ENCODE data around the gene UMODL1. TPM values are rescaled to one million over a fixed set of nuclear protein-coding genes. Genes with fewer than 3 reads are reported as not detected.

UMODL1 gene
- total RNA-seq, 1 experiment from 2014 or later, result 0.18 TPM

DNA sequence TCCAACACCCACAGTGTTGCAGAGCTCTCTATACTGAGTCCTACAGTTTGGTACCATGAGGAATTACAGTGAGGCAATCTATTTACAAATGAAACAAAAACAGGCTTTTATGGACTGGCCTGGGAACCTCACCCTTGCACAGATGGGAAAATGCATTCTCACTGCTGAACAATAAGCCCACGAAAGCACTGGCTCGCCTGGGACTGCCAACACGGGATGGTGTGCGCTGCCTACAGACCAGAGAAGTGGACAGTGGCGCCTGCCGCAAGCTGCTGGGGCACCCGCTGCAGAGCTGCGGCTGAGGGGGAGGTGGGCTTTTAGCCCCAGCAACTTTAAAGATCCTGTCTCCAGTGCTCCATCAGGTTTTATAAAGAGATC is 119.4 kb downstream of the UMODL1 start:
- DNase-seq (ENCODE audit: low read depth, low spot score), result no peak
- Histone ChIP-seq H3K36me3 (ENCODE audit: control insufficient read depth, insufficient read depth, low read length) (no peaks in the 10 kb centered on the region), H3K4me3 (ENCODE audit: low read depth in 2 of 2, low read length in 2 of 2) (no peak overlapping the region), H3K4me1 (ENCODE audit: control insufficient read depth, insufficient read depth, low read length) (no peaks in the 10 kb centered on the region), H3K27ac (ENCODE audit: low read length) (no peak overlapping the region), H3K9me3 (ENCODE audit: control insufficient read depth, insufficient read depth, low read depth, low read length) (no peaks in the 10 kb centered on the region), H3K27me3 (ENCODE audit: control insufficient read depth, insufficient read depth, low read length) (no peaks in the 10 kb centered on the region)
- ATAC-seq, result no peak
- in situ Hi-C loops (cut with HindIII; ENCODE audit: low pct_unique_long_range_greater_than_20kb, low sequenced_read_pairs) (no loop called here), intact Hi-C loops (cut with micrococcal nuclease; ENCODE audit: unreplicated experiment) (no loop called here)
- no TSS peak for BruUV-seq (replicated peaks)
- no peak for TF ChIP-seq TCF7L2 (IDR thresholded peaks at IDR 0.05; ENCODE audit: low read depth, low read length)
- TF ChIP-seq, protein P1, sequence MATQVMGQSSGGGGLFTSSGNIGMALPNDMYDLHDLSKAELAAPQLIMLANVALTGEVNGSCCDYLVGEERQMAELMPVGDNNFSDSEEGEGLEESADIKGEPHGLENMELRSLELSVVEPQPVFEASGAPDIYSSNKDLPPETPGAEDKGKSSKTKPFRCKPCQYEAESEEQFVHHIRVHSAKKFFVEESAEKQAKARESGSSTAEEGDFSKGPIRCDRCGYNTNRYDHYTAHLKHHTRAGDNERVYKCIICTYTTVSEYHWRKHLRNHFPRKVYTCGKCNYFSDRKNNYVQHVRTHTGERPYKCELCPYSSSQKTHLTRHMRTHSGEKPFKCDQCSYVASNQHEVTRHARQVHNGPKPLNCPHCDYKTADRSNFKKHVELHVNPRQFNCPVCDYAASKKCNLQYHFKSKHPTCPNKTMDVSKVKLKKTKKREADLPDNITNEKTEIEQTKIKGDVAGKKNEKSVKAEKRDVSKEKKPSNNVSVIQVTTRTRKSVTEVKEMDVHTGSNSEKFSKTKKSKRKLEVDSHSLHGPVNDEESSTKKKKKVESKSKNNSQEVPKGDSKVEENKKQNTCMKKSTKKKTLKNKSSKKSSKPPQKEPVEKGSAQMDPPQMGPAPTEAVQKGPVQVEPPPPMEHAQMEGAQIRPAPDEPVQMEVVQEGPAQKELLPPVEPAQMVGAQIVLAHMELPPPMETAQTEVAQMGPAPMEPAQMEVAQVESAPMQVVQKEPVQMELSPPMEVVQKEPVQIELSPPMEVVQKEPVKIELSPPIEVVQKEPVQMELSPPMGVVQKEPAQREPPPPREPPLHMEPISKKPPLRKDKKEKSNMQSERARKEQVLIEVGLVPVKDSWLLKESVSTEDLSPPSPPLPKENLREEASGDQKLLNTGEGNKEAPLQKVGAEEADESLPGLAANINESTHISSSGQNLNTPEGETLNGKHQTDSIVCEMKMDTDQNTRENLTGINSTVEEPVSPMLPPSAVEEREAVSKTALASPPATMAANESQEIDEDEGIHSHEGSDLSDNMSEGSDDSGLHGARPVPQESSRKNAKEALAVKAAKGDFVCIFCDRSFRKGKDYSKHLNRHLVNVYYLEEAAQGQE (IDR thresholded peaks at IDR 0.05; ENCODE audit: insufficient read depth in 1 of 2, low read depth in 2 of 2, low read length in 1 of 2), result no peak
- TF ChIP-seq, protein P2, sequence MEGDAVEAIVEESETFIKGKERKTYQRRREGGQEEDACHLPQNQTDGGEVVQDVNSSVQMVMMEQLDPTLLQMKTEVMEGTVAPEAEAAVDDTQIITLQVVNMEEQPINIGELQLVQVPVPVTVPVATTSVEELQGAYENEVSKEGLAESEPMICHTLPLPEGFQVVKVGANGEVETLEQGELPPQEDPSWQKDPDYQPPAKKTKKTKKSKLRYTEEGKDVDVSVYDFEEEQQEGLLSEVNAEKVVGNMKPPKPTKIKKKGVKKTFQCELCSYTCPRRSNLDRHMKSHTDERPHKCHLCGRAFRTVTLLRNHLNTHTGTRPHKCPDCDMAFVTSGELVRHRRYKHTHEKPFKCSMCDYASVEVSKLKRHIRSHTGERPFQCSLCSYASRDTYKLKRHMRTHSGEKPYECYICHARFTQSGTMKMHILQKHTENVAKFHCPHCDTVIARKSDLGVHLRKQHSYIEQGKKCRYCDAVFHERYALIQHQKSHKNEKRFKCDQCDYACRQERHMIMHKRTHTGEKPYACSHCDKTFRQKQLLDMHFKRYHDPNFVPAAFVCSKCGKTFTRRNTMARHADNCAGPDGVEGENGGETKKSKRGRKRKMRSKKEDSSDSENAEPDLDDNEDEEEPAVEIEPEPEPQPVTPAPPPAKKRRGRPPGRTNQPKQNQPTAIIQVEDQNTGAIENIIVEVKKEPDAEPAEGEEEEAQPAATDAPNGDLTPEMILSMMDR (IDR thresholded peaks at IDR 0.05), result no peak
- no peak for TF ChIP-seq POLR2AphosphoS5 (IDR thresholded peaks at IDR 0.05; ENCODE audit: low read depth, low read length)
- TF ChIP-seq SIN3A (IDR thresholded peaks at IDR 0.05; ENCODE audit: borderline replicate concordance, insufficient read depth, low read depth, low read length), result no peak
- POLR2A ChIA-PET, result no interaction called here
- CTCF ChIA-PET, result interaction anchor here (0.5 kb wide), 1 partner anchor 119 kb away, joined by 4 read pairs; no protein-coding TSS in a partner anchor

DNA sequence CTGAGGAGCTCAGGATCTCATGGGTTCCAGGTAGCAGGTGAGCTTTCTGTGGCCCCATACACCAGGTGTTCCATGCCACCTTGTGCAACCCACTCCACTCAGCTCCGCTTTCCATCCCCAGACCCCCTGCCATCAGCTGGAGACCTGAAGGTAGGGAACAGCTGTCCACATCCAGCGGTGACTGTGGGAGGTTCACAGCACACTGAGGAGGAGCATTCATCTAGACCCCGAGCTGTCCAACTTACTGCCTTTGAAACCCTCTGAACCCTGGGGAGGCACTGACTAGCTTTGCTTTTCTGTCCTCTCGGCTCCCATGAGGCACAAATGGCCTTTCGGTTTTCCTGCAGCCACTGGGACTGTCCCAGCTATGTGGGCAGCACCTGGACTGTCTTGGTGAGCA is 119.9 kb downstream of the UMODL1 start:
- intact Hi-C loops (cut with micrococcal nuclease; ENCODE audit: unreplicated experiment), result no loop called here
- ChIA-PET POLR2A (no interaction called here), CTCF (no interaction called here)
- Histone ChIP-seq H3K27ac (ENCODE audit: low read length) (no peak overlapping the region), H3K4me1 (ENCODE audit: control insufficient read depth, insufficient read depth, low read length) (no peaks in the 10 kb centered on the region), H3K9me3 (ENCODE audit: control insufficient read depth, insufficient read depth, low read depth, low read length) (no peaks in the 10 kb centered on the region), H3K36me3 (ENCODE audit: control insufficient read depth, insufficient read depth, low read length) (no peaks in the 10 kb centered on the region), H3K4me3 (ENCODE audit: low read depth in 2 of 2, low read length in 2 of 2) (no peak overlapping the region), H3K27me3 (ENCODE audit: control insufficient read depth, insufficient read depth, low read length) (no peaks in the 10 kb centered on the region)
- in situ Hi-C loops (cut with HindIII; ENCODE audit: low pct_unique_long_range_greater_than_20kb, low sequenced_read_pairs), result no loop called here
- TF ChIP-seq, protein P1 (IDR thresholded peaks at IDR 0.05; ENCODE audit: insufficient read depth in 1 of 2, low read depth in 2 of 2, low read length in 1 of 2), result no peak
- TF ChIP-seq, protein P2 (IDR thresholded peaks at IDR 0.05), result no peak
- TF ChIP-seq TCF7L2 (IDR thresholded peaks at IDR 0.05; ENCODE audit: low read depth, low read length), result no peak
- no peak for TF ChIP-seq SIN3A (IDR thresholded peaks at IDR 0.05; ENCODE audit: borderline replicate concordance, insufficient read depth, low read depth, low read length)
- no peak for TF ChIP-seq POLR2AphosphoS5 (IDR thresholded peaks at IDR 0.05; ENCODE audit: low read depth, low read length)
- no TSS peak for BruUV-seq (replicated peaks)
- ATAC-seq, result no peak
- no peak for DNase-seq (ENCODE audit: low read depth, low spot score)
